Measurements from ENCODE around the gene PYGB.
A peak's percentile ranks its signal among the peaks of the same experiment; 100 is the strongest.

Gene PYGB

DNA sequence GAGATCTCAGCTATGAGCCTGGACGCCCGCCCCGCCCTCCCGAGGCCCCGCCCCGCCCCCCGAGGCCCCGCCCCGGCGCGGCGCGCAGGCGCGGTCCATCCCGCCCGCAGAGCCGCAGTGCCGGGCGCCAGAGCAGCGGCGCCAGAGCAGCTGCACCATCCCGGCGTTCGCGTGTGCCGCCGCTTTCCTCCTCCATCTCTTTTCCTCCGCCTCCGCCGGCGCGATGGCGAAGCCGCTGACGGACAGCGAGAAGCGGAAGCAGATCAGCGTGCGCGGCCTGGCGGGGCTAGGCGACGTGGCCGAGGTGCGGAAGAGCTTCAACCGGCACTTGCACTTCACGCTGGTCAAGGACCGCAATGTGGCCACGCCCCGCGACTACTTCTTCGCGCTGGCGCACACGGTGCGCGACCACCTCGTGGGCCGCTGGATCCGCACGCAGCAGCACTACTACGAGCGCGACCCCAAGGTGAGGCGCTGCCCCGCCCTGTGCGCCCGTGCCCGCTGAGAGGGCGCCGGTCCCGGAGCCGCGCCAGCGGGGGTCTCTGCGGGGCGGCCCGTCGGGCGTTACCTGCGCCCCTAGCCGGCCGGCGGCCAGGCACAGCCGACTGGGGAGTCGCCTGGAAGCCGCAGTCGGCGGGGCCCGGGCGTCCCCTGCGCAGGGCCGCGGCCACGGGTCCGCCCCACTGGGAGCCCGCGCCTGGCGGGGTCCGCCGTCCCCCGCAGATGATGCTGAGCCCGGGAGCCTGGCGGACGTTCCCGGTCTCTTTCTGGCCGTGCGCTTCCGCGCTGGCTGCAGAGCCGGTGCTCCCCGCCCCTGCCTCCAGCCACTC, at the start of gene PYGB:
PYGB (plus strand) TSS at position 130 of the 830 bp plus-strand sequence; CDS start at position 224, 94 bp downstream.
- peak; percentile 87 for DNase-seq

DNA sequence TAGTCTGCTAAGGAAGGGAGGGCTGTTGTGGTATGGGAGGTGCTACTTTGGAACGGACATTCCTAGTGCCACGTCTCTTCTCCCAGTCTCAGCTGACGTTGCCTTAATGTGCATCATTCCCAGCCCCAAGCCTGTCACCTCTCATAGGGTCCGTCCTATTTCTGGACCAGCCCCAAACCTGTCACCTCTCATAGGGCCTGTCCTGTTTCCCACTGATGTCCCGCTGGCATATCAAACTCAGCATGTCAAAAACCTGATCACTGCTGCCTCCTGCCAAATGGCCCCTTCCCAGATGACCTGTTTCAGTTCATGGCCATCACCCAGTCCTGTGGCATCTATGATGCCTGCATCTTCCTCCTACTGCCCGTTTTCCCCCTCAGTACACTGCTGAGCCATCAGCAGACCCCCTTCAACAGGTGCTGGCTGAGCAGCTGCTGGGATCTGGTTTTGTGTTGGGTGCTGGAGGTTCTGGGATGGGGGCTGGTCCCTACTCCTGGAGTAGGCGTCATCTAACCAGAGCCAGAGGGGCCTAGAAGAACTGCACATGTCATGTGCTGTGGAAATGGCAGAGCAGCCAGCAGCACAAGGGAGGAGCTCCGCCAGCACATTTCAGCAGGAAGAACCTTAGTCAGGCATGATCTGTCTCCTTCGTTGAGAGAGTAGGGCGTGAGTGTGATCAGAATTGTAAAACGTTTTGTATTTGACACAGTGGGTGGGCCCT, 49.1 kb upstream of the PYGB start:
- DNase-seq = peak; percentile 15

DNA sequence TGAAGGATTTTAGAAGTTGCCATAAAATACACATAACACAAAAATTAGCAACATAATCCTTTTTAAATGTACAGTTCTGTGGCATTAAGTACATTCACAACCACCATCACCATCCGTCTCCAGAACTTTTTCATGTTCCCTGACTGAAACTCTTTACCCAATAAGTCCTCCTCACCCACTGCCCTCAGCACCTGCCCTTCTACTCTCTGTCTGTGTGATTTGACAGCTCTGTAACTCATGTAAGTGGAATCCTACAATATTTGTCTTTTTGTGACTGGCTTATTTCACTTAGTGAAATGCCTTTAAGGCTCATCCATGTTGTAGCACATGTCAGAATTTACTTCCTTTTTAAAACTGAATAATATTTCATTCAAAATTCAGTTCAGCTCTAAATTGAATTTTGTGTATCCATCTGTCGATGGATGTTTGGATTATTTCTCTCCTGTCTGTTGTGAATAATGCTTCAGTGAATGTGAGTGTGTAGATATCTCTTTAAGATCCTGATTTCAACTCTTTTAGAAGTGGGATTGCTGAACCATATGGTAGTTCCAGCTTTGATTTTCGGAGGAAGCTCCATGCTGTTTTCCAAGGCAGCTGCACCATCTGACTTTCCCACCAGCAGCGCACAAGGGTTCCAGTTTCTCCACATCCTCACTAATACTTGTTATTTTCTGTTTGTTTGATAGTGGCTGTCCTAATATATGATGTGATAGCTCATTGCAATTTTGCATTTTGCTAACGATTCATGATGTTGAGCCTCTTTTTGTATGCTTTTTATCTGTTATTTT, 48.2 kb upstream of the PYGB start:
- no peak for DNase-seq

GRCh38 chr20:25203089-25203488, 44.8 kb upstream of the PYGB start:
- no peak for DNase-seq

DNA sequence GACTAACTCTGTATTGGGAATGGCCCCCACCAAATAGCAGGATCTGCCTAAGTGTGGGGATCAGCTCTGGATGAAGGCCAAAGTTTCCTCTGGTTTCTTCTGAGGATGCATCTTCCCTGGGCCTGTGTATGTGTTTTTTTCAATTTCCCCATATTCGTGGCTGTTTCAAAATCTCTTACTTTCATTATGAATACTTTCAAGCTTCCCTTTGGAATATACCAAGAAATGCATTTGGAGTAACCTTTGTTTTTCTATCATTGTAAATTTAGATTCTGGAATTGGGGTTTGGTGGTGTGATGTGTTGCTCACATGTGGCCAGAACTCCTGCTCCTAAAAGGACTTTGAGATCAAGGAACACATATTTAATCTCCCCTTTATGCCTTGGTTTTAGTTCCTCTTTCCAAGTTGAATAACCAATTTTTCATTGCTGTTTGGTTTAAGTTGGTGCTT, 44.0 kb upstream of the PYGB start:
- DNase-seq = no peak

- DNase-seq = no peak
These were observed 43.2 kb upstream of the PYGB start for GRCh38 chr20:25204550-25205276.

- DNase-seq = no peak
These were observed 42.4 kb upstream of the PYGB start for GRCh38 chr20:25205277-25206062.

DNA sequence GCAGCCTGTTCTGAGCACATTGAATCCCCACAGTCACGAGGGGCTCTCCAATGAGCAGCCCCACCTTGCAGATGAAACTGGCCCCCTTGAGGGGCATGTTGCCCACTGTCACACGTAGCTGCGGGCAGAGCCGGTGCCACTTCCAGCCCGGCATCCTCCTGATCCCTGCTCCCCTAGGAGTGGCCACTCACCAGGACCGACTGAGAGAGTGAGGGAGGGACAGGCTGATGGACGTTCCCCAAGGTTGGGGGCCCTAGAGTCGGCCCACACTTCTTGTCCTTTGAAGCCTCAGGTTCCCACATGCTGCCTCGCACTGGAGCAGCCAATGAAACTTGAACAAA, 41.9 kb upstream of the PYGB start:
- DNase-seq = no peak

DNA sequence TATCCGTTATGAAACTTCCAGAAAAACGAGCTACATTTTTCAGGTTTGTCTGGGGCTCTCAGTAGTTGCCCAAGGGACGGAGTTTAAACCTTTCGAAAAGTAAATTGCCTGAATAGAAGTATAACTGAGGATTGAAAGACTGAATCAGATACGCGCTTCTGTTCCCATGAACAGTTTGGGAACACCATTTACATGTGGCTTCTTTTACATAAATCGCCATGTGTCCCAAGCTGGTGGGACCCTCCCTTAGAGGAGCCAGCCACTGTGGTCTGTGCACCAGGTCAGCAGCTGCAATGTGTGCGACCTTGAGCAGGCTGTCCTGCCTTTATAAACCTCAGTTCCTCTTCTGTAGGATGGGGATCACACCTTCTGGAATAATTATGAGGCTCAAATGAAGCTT, 41.3 kb upstream of the PYGB start:
- DNase-seq = no peak

GRCh38 chr20:25207149-25207959, 40.5 kb upstream of the PYGB start:
- no peak for DNase-seq

DNA sequence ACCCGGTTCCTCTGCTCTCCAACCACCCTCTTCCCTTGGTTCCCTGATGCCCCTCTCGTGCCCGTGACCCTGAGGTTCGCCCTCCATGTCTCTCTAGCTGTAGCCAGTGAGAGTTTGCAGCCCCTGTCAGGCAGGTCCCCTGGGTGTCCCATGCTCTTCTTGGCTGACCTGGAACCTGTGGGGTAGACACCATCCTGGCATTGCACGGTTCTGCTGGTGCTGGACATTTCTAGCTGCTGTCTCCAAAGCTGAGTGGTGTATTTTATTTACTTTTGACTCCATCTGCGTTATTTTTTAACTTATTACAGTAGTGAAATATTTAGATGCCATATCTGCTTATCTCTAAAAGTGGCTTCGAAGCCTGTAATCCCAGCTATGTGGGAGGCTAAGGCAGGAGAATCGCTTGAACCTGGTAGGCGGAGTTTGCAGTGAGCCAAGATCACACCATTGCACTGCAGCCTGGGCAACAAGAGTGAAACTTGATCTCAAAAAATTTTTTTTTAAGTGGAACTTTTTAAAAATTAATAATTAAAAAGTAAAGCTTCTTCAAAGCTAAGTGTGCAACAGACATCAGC, 39.8 kb upstream of the PYGB start:
- no peak for DNase-seq

- no peak for DNase-seq
These were observed 38.5 kb upstream of the PYGB start for GRCh38 chr20:25209400-25209799.

- no peak for DNase-seq
These were observed 38.0 kb upstream of the PYGB start for GRCh38 chr20:25209911-25210310.

GRCh38 chr20:25211273-25211672, 36.6 kb upstream of the PYGB start:
- DNase-seq = no peak

- no peak for DNase-seq
These were observed 35.6 kb upstream of the PYGB start for GRCh38 chr20:25212242-25212641.

DNA sequence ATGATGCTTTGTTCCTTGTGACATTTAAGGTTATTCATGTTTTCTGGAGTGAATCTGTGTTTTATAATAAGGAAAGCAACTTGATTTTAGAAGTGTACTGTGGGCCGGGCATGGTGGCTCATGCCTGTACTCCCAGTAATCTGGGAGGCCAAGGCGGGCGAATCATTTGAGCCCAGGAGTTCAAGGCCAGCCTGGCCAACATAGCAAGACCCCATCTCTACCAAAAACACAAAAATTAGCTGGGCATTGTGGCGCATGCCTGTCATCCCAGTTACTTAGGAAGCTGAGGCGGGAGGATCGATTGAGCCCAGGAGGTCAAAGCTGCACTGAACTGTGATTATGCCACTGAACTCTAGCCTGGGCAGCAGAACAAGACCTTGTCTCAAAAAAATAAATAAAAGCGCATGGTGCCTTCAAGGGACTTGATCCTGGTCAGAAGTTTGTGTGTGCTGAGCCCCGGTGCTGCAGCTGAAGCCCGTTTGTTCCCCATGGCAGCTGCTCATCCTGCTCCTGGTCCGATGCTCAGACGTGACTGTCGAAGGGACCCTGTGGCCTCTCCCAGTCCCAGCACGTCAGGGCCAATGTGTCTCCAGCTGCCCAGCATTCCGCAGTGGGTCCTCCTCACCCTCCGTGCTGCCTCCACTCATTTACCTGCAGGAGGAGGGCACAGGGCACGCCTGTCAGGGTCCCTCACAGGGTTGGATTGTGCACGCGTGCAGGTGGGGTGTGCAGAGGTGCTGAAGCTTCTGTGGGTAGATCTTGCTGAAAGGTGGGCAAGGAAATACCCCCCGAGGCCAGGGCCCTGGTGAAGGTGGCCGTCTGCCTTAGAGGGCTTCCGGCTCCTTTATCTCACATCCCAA, 34.1 kb upstream of the PYGB start:
- DNase-seq = no peak

GRCh38 chr20:25214426-25214790, 33.5 kb upstream of the PYGB start:
- DNase-seq = no peak

- no peak for DNase-seq
These were observed 33.1 kb upstream of the PYGB start for GRCh38 chr20:25214819-25215218.

DNA sequence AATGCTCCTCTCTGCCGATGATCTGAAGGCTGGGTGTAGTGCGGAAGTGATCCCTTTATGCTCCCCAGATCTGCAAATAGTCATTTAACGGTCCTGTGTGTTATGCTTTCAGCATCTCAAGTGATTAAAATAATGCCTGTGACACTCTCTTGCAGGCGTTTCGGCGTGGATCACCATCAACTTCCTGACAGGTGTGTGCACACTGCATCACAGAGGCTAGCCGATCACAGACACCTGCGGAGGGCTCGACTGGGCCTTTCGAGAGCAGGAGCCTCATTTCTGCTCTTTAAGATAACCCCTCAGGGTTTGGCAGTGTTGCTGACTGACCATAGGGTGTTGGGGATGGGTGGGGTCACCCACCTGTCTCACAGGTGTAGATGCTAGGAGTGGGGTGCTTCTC, 32.4 kb upstream of the PYGB start:
- DNase-seq = no peak
